Gastroesophageal sphincter (tissue), 3 donors: ENCODE data around the gene POLR2M.

Source experiments
- CTCF ChIP-seq, 4 experiments: fragments of 200-600 bp in 2 of 4; fragments of 450-650 bp in 2 of 4; sonication (generic) in 1 of 4; IDR thresholded peaks; one replicate each; pipeline ENCODE4 v1.5.1; 2017 to 2019; ENCODE audit warnings: antibody characterized with exemption in 4 of 4, mild to moderate bottlenecking in 2 of 4, moderate library complexity in 2 of 4
- EP300 ChIP-seq: sonication (generic); formaldehyde crosslinking; IDR thresholded peaks from one replicate; pipeline ENCODE4 v1.6.1; 2017; ENCODE audit warnings: antibody characterized with exemption, mild to moderate bottlenecking

GRCh38 chr15:57684491-57685151 lies 21.9 kb upstream of the POLR2M start:
- TF ChIP-seq CTCF (IDR thresholded peaks at IDR 0.05) (no peak), EP300 (no peak)
